Neuronal stem cell (in vitro differentiated cells): Measurements from ENCODE around the gene CHST10.

Experiments
- DNase-seq: peaks from one replicate; pipeline ENCODE4 v3.0.0-alpha.2; 2013; ENCODE audit warnings: low spot score
- H2AFZ ChIP-seq: one replicate; pipeline ENCODE4 v1.6.1; 2013; ENCODE audit warnings: mild to moderate bottlenecking, low read length, inconsistent platforms
- H2AK5ac ChIP-seq: 2 replicates; pipeline ENCODE4 v1.6.1; 2013; ENCODE audit warnings: low read depth, mild to moderate bottlenecking, inconsistent platforms, low read length, moderate library complexity, mixed read lengths
- H2BK120ac ChIP-seq: 2 replicates; pipeline ENCODE4 v1.6.1; 2013; ENCODE audit warnings: low read depth, mild to moderate bottlenecking, inconsistent platforms, low read length, moderate library complexity, mixed read lengths
- H2BK12ac ChIP-seq: one replicate; pipeline ENCODE4 v1.6.1; 2013; ENCODE audit warnings: low read length, inconsistent platforms
- H2BK15ac ChIP-seq: 2 replicates; pipeline ENCODE4 v1.6.1; 2013; ENCODE audit warnings: mild to moderate bottlenecking, low read length, inconsistent platforms, mixed read lengths
- H2BK5ac ChIP-seq: one replicate; pipeline ENCODE4 v1.6.1; 2013; ENCODE audit warnings: inconsistent platforms, mild to moderate bottlenecking, low read length, moderate library complexity
- H3K14ac ChIP-seq: one replicate; pipeline ENCODE4 v1.6.1; 2013; ENCODE audit warnings: low read length, inconsistent platforms
- H3K18ac ChIP-seq: 2 replicates; pipeline ENCODE4 v1.6.1; 2013; ENCODE audit warnings: low read length, inconsistent platforms
- H3K23ac ChIP-seq: 2 replicates; pipeline ENCODE4 v1.6.1; 2013; ENCODE audit warnings: low read depth, mild to moderate bottlenecking, mixed read lengths, low read length, inconsistent platforms; ENCODE audit not compliant: poor library complexity
- H3K27ac ChIP-seq: replicated peaks from 3 replicates; pipeline ENCODE4 v1.5.1; 2013; ENCODE audit warnings: low read length, inconsistent platforms
- H3K27me3 ChIP-seq, 3 experiments: 2 replicates each; pipeline ENCODE4 v1.6.1; 2013; ENCODE audit warnings: low read length in 3 of 3, mild to moderate bottlenecking in 2 of 3, inconsistent platforms in 1 of 3, low read depth in 1 of 3, mixed read lengths in 1 of 3, moderate library complexity in 1 of 3; ENCODE audit not compliant: control insufficient read depth in 3 of 3, insufficient read depth in 3 of 3
- H3K36me3 ChIP-seq, 2 donors: replicated peaks in 1 of 2; 2 replicates each; pipeline ENCODE4 v1.6.1; 2013; ENCODE audit warnings: low read length in 2 of 2; ENCODE audit not compliant: control insufficient read depth in 2 of 2, insufficient read depth in 2 of 2
- H3K4ac ChIP-seq: 2 replicates; pipeline ENCODE4 v1.6.1; 2013; ENCODE audit warnings: inconsistent platforms, mild to moderate bottlenecking, low read length, moderate library complexity
- H3K4me1 ChIP-seq, 2 donors: 1 replicate in 1 of 2; 2 replicates in 1 of 2; pipeline ENCODE4 v1.6.1; 2013; ENCODE audit warnings: low read length in 2 of 2, low read depth in 1 of 2; ENCODE audit not compliant: control insufficient read depth in 2 of 2, insufficient read depth in 1 of 2
- H3K4me2 ChIP-seq: one replicate; pipeline ENCODE4 v1.6.1; 2013; ENCODE audit warnings: mild to moderate bottlenecking, low read length, inconsistent platforms; ENCODE audit not compliant: insufficient read depth, poor library complexity, severe bottlenecking
- H3K4me3 ChIP-seq, 2 donors: 2 replicates each; pipeline ENCODE4 v1.5.1; 2013; ENCODE audit warnings: low read length in 2 of 2, mild to moderate bottlenecking in 2 of 2, inconsistent platforms in 1 of 2, moderate library complexity in 1 of 2
- H3K79me1 ChIP-seq: one replicate; pipeline ENCODE4 v1.6.1; 2013; ENCODE audit warnings: low read depth, mild to moderate bottlenecking, inconsistent platforms, low read length, moderate library complexity
- H3K9ac ChIP-seq: one replicate; pipeline ENCODE4 v1.6.1; 2013; ENCODE audit warnings: mild to moderate bottlenecking, low read depth, low read length, inconsistent platforms; ENCODE audit not compliant: poor library complexity
- H3K9me3 ChIP-seq, 2 donors: replicated peaks in 1 of 2; 2 replicates each; pipeline versions ENCODE3 to v1.6.1; 2013; ENCODE audit warnings: low read length in 2 of 2, mild to moderate bottlenecking in 2 of 2, inconsistent platforms in 1 of 2, low read depth in 1 of 2, mixed read lengths in 1 of 2, moderate library complexity in 1 of 2; ENCODE audit not compliant: control insufficient read depth in 2 of 2, insufficient read depth in 1 of 2
- H4K8ac ChIP-seq: one replicate; pipeline ENCODE4 v1.6.1; 2013; ENCODE audit warnings: low read depth, mild to moderate bottlenecking, inconsistent platforms, low read length, moderate library complexity
- H4K91ac ChIP-seq: one replicate; pipeline ENCODE4 v1.6.1; 2013; ENCODE audit warnings: low read length, low read depth, mild to moderate bottlenecking, inconsistent platforms; ENCODE audit not compliant: poor library complexity
- WGBS, 2 donors: extraction: QIAGEN DNeasy Blood & Tissue Kit; methylation state at CpG; one replicate each; pipeline ENCODE4 v1.1.7; 2013; ENCODE audit warnings: missing lambda C conversion rate in 2 of 2, mixed read lengths in 1 of 2; ENCODE audit not compliant: insufficient read length in 2 of 2, insufficient replicate concordance in 1 of 2; ENCODE audit errors: extremely low coverage in 2 of 2; 5-methylcytosine and 5-hydroxymethylcytosine counted together

Gene CHST10

GRCh38 chr2:100408104-100408503 is 9.4 kb downstream of the CHST10 start:
- DNase-seq: no peak

GRCh38 chr2:100407563-100407962 is 9.9 kb downstream of the CHST10 start:
- Histone ChIP-seq H3K27ac (no peak overlapping the region), H2BK12ac (no peak overlapping the region), H2AFZ (no peak overlapping the region), H3K27me3 (no peaks in the 10 kb centered on the region), H3K18ac (no peak overlapping the region), H3K23ac (no peak overlapping the region), H2BK120ac (no peak overlapping the region), H3K9ac (no peak overlapping the region), H2BK5ac (no peak overlapping the region), H3K14ac (no peak overlapping the region), H3K4me1 (peaks cover 5 to 20% of the 10 kb centered on the region in 2 donors), H2BK15ac (no peak overlapping the region), H3K36me3 (peaks cover 13 to 64% of the 10 kb centered on the region in 2 donors), H4K91ac (no peak overlapping the region), H3K79me1 (peaks cover 14% of the 10 kb centered on the region), H4K8ac (no peak overlapping the region), H3K4me2 (no peak overlapping the region), H3K4ac (no peak overlapping the region), H3K4me3 (no peak overlapping the region), H2AK5ac (no peak overlapping the region), H3K9me3 (no peaks in the 10 kb centered on the region)
- no CpG with 5 or more reads among the region's 6 CpGs for WGBS, 2 donors
- DNase-seq: no peak

More at GRCh38 chr2:100408104-100408503, 9.4 kb downstream of the CHST10 start:
- H2BK120ac ChIP-seq: no peak overlapping the region
- no peak overlapping the region for H2AK5ac ChIP-seq
- no peak overlapping the region for H3K14ac ChIP-seq
- H3K9me3 ChIP-seq: no peaks in the 10 kb centered on the region
- no peak overlapping the region for H3K9ac ChIP-seq
- H2BK12ac ChIP-seq: no peak overlapping the region
- no peak overlapping the region for H4K91ac ChIP-seq
- H3K4me3 ChIP-seq: no peak overlapping the region
- peaks cover 13 to 59% of the 10 kb centered on the region in 2 donors for H3K36me3 ChIP-seq
- H3K4ac ChIP-seq: no peak overlapping the region
- peaks cover 11 to 20% of the 10 kb centered on the region in 2 donors for H3K4me1 ChIP-seq
- no peak overlapping the region for H3K23ac ChIP-seq
- H4K8ac ChIP-seq: no peak overlapping the region
- WGBS, 2 donors: no CpG with 5 or more reads among the region's 2 CpGs
- H2BK15ac ChIP-seq: no peak overlapping the region
- no peaks in the 10 kb centered on the region for H3K27me3 ChIP-seq
- H2BK5ac ChIP-seq: no peak overlapping the region
- H3K4me2 ChIP-seq: no peak overlapping the region
- no peak overlapping the region for H3K27ac ChIP-seq
- H3K79me1 ChIP-seq: peaks cover 14% of the 10 kb centered on the region
- no peak overlapping the region for H3K18ac ChIP-seq
- H2AFZ ChIP-seq: no peak overlapping the region

GRCh38 chr2:100407073-100407472 is 10.4 kb downstream of the CHST10 start:
- no CpG with 5 or more reads among the region's 6 CpGs for WGBS, 2 donors
- H2AK5ac ChIP-seq: no peak overlapping the region
- no peak overlapping the region for H4K8ac ChIP-seq
- H3K14ac ChIP-seq: no peak overlapping the region
- H3K4me1 ChIP-seq: peaks cover 3 to 15% of the 10 kb centered on the region in 2 donors
- no peak overlapping the region for H3K4me2 ChIP-seq
- H3K9me3 ChIP-seq: no peaks in the 10 kb centered on the region
- no peak overlapping the region for H2BK5ac ChIP-seq
- H3K79me1 ChIP-seq: peaks cover 14% of the 10 kb centered on the region
- no peak overlapping the region for H3K18ac ChIP-seq
- H3K4me3 ChIP-seq: no peak overlapping the region
- peaks cover 17 to 67% of the 10 kb centered on the region in 2 donors for H3K36me3 ChIP-seq
- H3K23ac ChIP-seq: no peak overlapping the region
- H2BK120ac ChIP-seq: no peak overlapping the region
- no peak overlapping the region for H2AFZ ChIP-seq
- no peak overlapping the region for H2BK15ac ChIP-seq
- no peak overlapping the region for H3K4ac ChIP-seq
- H2BK12ac ChIP-seq: no peak overlapping the region
- DNase-seq: no peak
- H3K27ac ChIP-seq: no peak overlapping the region
- H3K27me3 ChIP-seq: no peaks in the 10 kb centered on the region
- no peak overlapping the region for H4K91ac ChIP-seq
- H3K9ac ChIP-seq: peak overlapping the region; percentile 54

GRCh38 chr2:100406120-100406508 is 11.4 kb downstream of the CHST10 start:
- Histone ChIP-seq H3K36me3 (peaks cover 20 to 70% of the 10 kb centered on the region in 2 donors), H2AFZ (no peak overlapping the region), H2BK15ac (no peak overlapping the region), H3K27ac (no peak overlapping the region), H3K9me3 (no peaks in the 10 kb centered on the region), H2BK120ac (peak overlapping the region; percentile 23), H3K4me1 (peaks cover 0 to 10% of the 10 kb centered on the region in 2 donors), H3K18ac (no peak overlapping the region), H3K27me3 (no peaks in the 10 kb centered on the region), H3K4ac (no peak overlapping the region), H3K23ac (no peak overlapping the region), H3K9ac (no peak overlapping the region), H3K79me1 (peaks cover 14% of the 10 kb centered on the region), H3K14ac (no peak overlapping the region), H4K91ac (no peak overlapping the region), H3K4me2 (no peak overlapping the region), H2BK12ac (no peak overlapping the region), H4K8ac (no peak overlapping the region), H2AK5ac (no peak overlapping the region), H2BK5ac (no peak overlapping the region), H3K4me3 (no peak overlapping the region)
- no peak for DNase-seq
- no CpG with 5 or more reads among the region's 5 CpGs for WGBS, 2 donors
